ENCODE measurements around the gene NFXL1. TPM values are rescaled to one million over a fixed set of nuclear protein-coding genes. Genes with fewer than 3 reads are reported as not detected.
"Not testable (repeated sequence)": the region's sequence is repeated elsewhere in the genome, so short reads cannot be mapped to it uniquely, and the experiment has no call there.

NFXL1 gene
- total and polyA plus RNA-seq, 5 donors from 2014 or later = 6.3 to 11.2 (median 8.5) TPM

DNA sequence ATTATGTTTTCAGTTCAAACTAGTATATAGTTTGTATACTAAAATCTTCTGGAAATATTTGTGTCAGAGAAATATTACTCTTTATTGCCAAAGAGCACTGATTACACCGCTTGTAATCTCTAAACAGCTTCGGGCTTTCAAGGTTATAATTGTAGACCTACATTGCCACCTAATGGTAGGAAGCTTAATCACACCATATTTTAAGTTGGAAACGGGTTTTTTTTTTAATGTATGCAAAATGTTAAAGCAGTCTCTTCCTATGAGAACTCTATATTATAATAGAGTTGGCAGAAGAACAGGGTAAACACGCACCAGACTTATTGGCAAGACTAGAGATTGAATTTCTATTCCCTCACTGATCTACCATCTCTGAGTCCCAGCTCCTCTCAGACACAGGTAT, 19.5 kb upstream of the NFXL1 start:
- Histone ChIP-seq H3K27me3 (ENCODE audit: control insufficient read depth, insufficient read depth, low read length) (no peaks in the 10 kb centered on the region), H3K4me3 (ENCODE audit: low read depth, low read length) (no peak overlapping the region), H3K36me3 (ENCODE audit: control insufficient read depth, insufficient read depth, low read length) (no peaks in the 10 kb centered on the region), H3K4me1 (ENCODE audit: control insufficient read depth, insufficient read depth, low read length, poor library complexity, severe bottlenecking) (no peaks in the 10 kb centered on the region), H3K27ac (ENCODE audit: insufficient read depth, low read length, poor library complexity, severe bottlenecking) (no peak overlapping the region), H3K9me3 (ENCODE audit: control insufficient read depth in 2 of 2, low read length in 2 of 2) (no peaks in the 10 kb centered on the region)
- Mint-ChIP-seq H3K27me3 (peaks cover 22% of the 10 kb centered on the region), H3K9me3 (no peaks in the 10 kb centered on the region), H3K4me1 (peaks cover 0 to 6% (median 0%) of the 10 kb centered on the region in 4 donors), H3K36me3 (no peaks in the 10 kb centered on the region), H3K4me3 (no peak overlapping the region), H3K27ac (no peak overlapping the region)
- peak in 2 of 3 donors; percentile 56 to 62 for DNase-seq
- ATAC-seq (ENCODE audit: low read depth in 2 of 2) = peak; percentile 71 to 75

DNA sequence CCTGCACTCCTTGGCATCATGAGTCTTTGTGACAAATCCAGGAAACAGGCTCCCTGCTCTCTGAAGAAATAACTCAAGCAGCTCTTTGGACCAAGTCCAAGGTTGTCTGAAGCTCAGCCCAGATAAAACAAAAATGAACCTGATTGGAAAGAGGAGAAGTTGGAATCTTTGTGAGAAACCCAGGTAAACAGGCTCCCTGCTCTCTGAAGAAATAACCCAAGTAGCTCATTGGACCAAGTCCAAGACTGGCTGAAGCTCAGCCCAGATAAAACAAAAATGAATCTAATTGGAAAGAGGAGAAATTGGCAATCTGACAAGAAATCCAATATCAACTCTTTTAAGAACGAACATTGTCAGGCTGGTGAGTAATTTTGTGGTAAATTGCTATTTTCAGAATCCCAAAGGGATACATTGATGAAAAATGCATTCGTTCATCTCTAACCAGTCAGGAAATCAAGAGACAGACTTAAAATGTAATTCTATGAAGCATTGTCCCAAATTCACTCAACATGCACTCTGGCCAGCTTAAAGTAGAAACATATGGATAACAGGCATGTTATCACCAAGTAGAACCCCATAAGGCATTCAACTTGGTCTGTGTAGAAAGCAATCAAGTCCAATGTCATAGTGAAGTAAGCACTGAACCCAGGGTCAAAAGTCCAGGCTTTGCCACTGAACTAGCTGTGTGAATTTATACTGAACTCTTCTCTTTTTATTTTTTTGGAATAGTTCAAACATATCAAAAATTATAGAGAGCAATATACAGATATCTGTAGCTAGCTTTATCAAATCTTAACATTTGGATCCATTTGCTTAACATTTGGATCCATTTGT, 16.8 kb upstream of the NFXL1 start:
- Histone ChIP-seq H3K27me3 (ENCODE audit: control insufficient read depth, insufficient read depth, low read length) (peaks cover 5% of the 10 kb centered on the region), H3K27ac (ENCODE audit: insufficient read depth, low read length, poor library complexity, severe bottlenecking) (no peak overlapping the region), H3K36me3 (ENCODE audit: control insufficient read depth, insufficient read depth, low read length) (no peaks in the 10 kb centered on the region), H3K4me3 (ENCODE audit: low read depth, low read length) (no peak overlapping the region), H3K9me3 (ENCODE audit: control insufficient read depth in 2 of 2, low read length in 2 of 2) (no peaks in the 10 kb centered on the region), H3K4me1 (ENCODE audit: control insufficient read depth, insufficient read depth, low read length, poor library complexity, severe bottlenecking) (no peaks in the 10 kb centered on the region)
- H3K4me3 Mint-ChIP-seq = no peak overlapping the region
- ATAC-seq (ENCODE audit: low read depth in 2 of 2) (no peak), DNase-seq (no peak)
- no peak overlapping the region for H3K27ac Mint-ChIP-seq
- no peaks in the 10 kb centered on the region for H3K9me3 Mint-ChIP-seq
- peaks cover 20% of the 10 kb centered on the region for H3K27me3 Mint-ChIP-seq
- H3K4me1 Mint-ChIP-seq = peaks cover 5 to 6% (median 6%) of the 10 kb centered on the region in 4 donors
- no peaks in the 10 kb centered on the region for H3K36me3 Mint-ChIP-seq

DNA sequence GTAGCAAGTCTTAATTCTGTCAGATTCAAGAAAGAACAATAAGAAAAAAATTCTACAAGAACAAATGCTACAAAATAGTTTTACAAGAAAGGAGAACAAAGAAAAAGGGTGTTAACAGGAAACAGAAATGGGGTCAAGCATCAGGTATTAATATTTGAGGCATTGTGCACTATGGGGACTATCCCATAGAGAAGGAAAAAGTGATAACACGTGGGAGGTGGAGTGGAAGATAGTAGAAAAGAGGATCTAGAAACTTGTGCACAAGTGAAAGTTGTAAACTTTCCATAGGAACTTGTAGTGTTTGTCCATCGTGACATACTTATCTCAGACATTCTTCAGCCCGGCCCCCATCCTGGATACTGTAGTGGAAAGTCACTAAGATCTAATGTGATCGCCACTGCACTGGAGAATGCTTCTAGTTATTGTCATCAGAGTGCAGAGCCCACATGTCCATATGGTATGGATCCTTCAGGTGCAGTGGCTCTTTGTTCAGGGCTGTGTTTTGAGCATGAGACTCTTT, 15.4 kb upstream of the NFXL1 start:
- no peaks in the 10 kb centered on the region for H3K36me3 ChIP-seq (ENCODE audit: control insufficient read depth, insufficient read depth, low read length)
- Mint-ChIP-seq H3K36me3 (no peaks in the 10 kb centered on the region), H3K4me1 (peaks cover 5 to 6% (median 6%) of the 10 kb centered on the region in 4 donors), H3K27ac (peak overlapping the region in 1 of 3 donors; percentile 9), H3K9me3 (no peaks in the 10 kb centered on the region), H3K27me3 (peaks cover 20% of the 10 kb centered on the region), H3K4me3 (no peak overlapping the region)
- peaks cover 5% of the 10 kb centered on the region for H3K27me3 ChIP-seq (ENCODE audit: control insufficient read depth, insufficient read depth, low read length)
- H3K27ac ChIP-seq (ENCODE audit: insufficient read depth, low read length, poor library complexity, severe bottlenecking) = no peak overlapping the region
- no peaks in the 10 kb centered on the region for H3K4me1 ChIP-seq (ENCODE audit: control insufficient read depth, insufficient read depth, low read length, poor library complexity, severe bottlenecking)
- no peak for DNase-seq
- H3K9me3 ChIP-seq (ENCODE audit: control insufficient read depth in 2 of 2, low read length in 2 of 2) = no peaks in the 10 kb centered on the region
- no peak for ATAC-seq (ENCODE audit: low read depth in 2 of 2)
- H3K4me3 ChIP-seq (ENCODE audit: low read depth, low read length) = no peak overlapping the region

DNA sequence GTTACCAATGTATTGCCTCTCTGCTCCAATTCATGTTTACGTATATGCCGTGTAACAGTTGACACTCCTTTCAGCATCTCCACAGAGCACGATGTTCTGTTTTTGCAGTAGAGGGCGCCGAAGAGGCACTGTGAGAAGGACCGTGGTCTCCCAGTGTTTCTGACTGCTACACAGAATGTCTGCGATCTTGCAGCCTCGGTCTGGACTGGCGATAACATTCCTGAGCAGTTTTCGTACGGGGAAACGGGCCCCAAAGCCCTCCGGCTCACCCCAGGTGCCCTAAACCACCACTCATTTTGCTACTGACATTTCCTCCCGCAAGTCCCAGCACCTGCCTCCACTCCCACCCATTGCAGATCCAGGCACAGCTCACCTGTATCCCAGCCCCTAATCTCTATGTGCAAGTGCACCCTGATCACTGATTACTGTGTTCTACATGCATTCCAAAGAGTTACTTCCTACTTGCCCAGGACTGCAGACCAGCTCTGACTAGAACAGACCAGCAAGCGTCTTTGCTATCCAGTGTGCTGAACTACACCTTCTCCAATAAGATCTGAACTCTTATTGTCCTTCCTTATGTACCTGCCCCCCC, 12.4 kb upstream of the NFXL1 start:
- Mint-ChIP-seq H3K36me3 (no peaks in the 10 kb centered on the region), H3K4me3 (peak overlapping the region in 1 of 4 donors; percentile 34), H3K9me3 (no peaks in the 10 kb centered on the region), H3K27me3 (peaks cover 21% of the 10 kb centered on the region), H3K27ac (no peak overlapping the region), H3K4me1 (peaks cover 5 to 6% (median 6%) of the 10 kb centered on the region in 4 donors)
- H3K4me1 ChIP-seq (ENCODE audit: control insufficient read depth, insufficient read depth, low read length, poor library complexity, severe bottlenecking) = no peaks in the 10 kb centered on the region
- H3K27ac ChIP-seq (ENCODE audit: insufficient read depth, low read length, poor library complexity, severe bottlenecking) = no peak overlapping the region
- no peaks in the 10 kb centered on the region for H3K36me3 ChIP-seq (ENCODE audit: control insufficient read depth, insufficient read depth, low read length)
- peaks cover 5% of the 10 kb centered on the region for H3K27me3 ChIP-seq (ENCODE audit: control insufficient read depth, insufficient read depth, low read length)
- no peak overlapping the region for H3K4me3 ChIP-seq (ENCODE audit: low read depth, low read length)
- ATAC-seq (ENCODE audit: low read depth in 2 of 2) (peak; percentile 85 to 87), DNase-seq (peak; percentile 16 to 66 (median 43))
- H3K9me3 ChIP-seq (ENCODE audit: control insufficient read depth in 2 of 2, low read length in 2 of 2) = no peaks in the 10 kb centered on the region

DNA sequence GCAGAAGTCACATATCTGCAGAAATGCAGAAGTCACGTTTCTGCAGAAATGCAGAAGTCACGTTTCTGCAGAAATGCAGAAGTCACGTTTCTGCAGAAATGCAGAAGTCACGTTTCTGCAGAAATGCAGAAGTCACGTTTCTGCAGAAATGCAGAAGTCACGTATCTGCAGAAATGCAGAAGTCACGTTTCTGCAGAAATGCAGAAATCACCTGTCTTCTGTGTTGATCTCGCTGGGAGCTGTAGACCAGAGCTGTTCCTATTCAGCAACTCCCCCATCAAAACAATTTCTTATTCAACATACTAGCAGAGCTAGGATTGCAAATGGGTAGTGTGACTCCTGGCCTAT, 8.9 kb upstream of the NFXL1 start:
- not testable (repeated sequence) for DNase-seq; H3K4me3 ChIP-seq (ENCODE audit: low read depth, low read length)
- peaks cover 15% of the 10 kb centered on the region for H3K27me3 Mint-ChIP-seq

DNA sequence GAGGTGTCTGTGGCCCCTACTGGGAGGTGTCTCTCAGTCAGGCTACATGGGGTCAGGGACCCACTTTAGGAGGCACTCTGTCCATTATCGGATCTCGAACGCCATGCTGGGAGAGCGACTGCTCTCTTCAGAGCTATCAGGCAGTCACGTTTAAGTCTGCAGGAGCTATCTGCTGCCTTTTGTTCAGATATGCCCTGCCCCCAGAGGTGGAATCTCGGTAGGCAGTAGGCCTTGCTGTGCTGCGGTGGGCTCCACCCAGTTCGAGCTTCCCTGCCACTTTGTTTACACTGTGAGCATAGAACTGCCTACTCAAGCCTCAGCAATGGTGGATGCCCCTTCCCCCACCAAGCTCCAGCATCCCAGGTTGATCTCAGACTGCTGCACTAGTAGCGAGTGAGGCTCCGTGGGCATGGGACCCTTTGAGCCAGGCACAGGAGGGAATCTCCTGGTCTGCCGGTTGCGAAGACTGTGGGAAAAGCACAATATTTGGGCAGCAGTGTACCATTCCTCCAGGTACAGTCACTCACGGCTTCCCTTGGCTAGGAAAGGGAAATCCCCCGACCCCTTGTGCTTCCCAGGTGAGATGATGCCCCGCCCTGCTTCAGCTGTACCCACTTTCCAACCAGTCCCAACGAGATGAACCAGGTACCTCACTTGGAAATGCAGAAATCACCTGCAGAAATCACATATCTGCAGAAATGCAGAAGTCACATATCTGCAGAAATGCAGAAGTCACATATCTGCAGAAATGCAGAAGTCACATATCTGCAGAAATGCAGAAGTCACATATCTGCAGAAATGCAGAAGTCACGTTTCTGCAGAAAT, 8.3 kb upstream of the NFXL1 start:
- H3K27me3 Mint-ChIP-seq = peaks cover 14% of the 10 kb centered on the region
- DNase-seq, H3K36me3 Mint-ChIP-seq: not testable (repeated sequence)

More for the DNA sequence above, 8.9 kb upstream of the NFXL1 start:
- not testable (repeated sequence) for H3K27ac ChIP-seq (ENCODE audit: insufficient read depth, low read length, poor library complexity, severe bottlenecking); H3K36me3 ChIP-seq (ENCODE audit: control insufficient read depth, insufficient read depth, low read length); H3K27me3 ChIP-seq (ENCODE audit: control insufficient read depth, insufficient read depth, low read length); H3K4me3 Mint-ChIP-seq; H3K27ac Mint-ChIP-seq; H3K4me1 Mint-ChIP-seq; H3K9me3 Mint-ChIP-seq; H3K4me1 ChIP-seq (ENCODE audit: control insufficient read depth, insufficient read depth, low read length, poor library complexity, severe bottlenecking); H3K36me3 Mint-ChIP-seq; H3K9me3 ChIP-seq (ENCODE audit: control insufficient read depth in 2 of 2, low read length in 2 of 2); ATAC-seq (ENCODE audit: low read depth in 2 of 2)

DNA sequence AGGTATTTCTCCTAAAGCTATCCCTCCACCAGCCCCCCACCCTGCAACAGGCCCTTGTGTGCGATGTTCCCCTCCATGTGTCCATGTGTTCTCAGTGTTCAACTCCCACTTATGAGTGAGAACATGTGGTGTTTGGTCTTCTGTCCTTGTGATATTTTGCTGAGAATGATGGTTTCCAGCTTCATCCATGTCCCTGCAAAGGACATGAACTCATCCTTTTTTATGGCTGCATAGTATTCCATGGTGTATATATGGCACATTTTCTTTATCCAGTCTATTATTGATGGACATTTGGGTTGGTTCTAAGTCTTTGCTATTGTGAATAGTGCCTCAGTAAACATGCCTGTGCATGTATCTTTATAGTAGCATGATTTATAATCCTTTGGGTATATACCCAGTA, 2.8 kb upstream of the NFXL1 start:
- peak overlapping the region in 1 of 4 donors; percentile 77 for H3K4me3 Mint-ChIP-seq
- H3K36me3 Mint-ChIP-seq; H3K27me3 Mint-ChIP-seq; H3K27me3 ChIP-seq (ENCODE audit: control insufficient read depth, insufficient read depth, low read length); ATAC-seq (ENCODE audit: low read depth in 2 of 2); H3K36me3 ChIP-seq (ENCODE audit: control insufficient read depth, insufficient read depth, low read length); H3K4me3 ChIP-seq (ENCODE audit: low read depth, low read length); H3K9me3 Mint-ChIP-seq; H3K27ac Mint-ChIP-seq; H3K27ac ChIP-seq (ENCODE audit: insufficient read depth, low read length, poor library complexity, severe bottlenecking); DNase-seq; H3K9me3 ChIP-seq (ENCODE audit: control insufficient read depth in 2 of 2, low read length in 2 of 2): not testable (repeated sequence)
- H3K4me1 Mint-ChIP-seq = peaks cover 14 to 21% (median 17%) of the 10 kb centered on the region in 4 donors
- peaks cover 19% of the 10 kb centered on the region for H3K4me1 ChIP-seq (ENCODE audit: control insufficient read depth, insufficient read depth, low read length, poor library complexity, severe bottlenecking)

More for the DNA sequence above, 8.3 kb upstream of the NFXL1 start:
- not testable (repeated sequence) for H3K4me1 Mint-ChIP-seq; H3K9me3 ChIP-seq (ENCODE audit: control insufficient read depth in 2 of 2, low read length in 2 of 2); H3K9me3 Mint-ChIP-seq; H3K27ac Mint-ChIP-seq; H3K4me3 ChIP-seq (ENCODE audit: low read depth, low read length); H3K4me1 ChIP-seq (ENCODE audit: control insufficient read depth, insufficient read depth, low read length, poor library complexity, severe bottlenecking); ATAC-seq (ENCODE audit: low read depth in 2 of 2); H3K27me3 ChIP-seq (ENCODE audit: control insufficient read depth, insufficient read depth, low read length); H3K36me3 ChIP-seq (ENCODE audit: control insufficient read depth, insufficient read depth, low read length); H3K27ac ChIP-seq (ENCODE audit: insufficient read depth, low read length, poor library complexity, severe bottlenecking); H3K4me3 Mint-ChIP-seq

All from CD4-positive, CD25-positive, alpha-beta regulatory T cell (primary cell).